ENCODE data around the gene NBL1.

GRCh38 chr1:19608232-19608631 is 35.9 kb upstream of the NBL1 start:
- TF ChIP-seq, protein P1, sequence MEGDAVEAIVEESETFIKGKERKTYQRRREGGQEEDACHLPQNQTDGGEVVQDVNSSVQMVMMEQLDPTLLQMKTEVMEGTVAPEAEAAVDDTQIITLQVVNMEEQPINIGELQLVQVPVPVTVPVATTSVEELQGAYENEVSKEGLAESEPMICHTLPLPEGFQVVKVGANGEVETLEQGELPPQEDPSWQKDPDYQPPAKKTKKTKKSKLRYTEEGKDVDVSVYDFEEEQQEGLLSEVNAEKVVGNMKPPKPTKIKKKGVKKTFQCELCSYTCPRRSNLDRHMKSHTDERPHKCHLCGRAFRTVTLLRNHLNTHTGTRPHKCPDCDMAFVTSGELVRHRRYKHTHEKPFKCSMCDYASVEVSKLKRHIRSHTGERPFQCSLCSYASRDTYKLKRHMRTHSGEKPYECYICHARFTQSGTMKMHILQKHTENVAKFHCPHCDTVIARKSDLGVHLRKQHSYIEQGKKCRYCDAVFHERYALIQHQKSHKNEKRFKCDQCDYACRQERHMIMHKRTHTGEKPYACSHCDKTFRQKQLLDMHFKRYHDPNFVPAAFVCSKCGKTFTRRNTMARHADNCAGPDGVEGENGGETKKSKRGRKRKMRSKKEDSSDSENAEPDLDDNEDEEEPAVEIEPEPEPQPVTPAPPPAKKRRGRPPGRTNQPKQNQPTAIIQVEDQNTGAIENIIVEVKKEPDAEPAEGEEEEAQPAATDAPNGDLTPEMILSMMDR (IDR thresholded peaks at IDR 0.05; ENCODE audit: poor library complexity): no peak
- no peak for TF ChIP-seq EZH2phosphoT487 (IDR thresholded peaks at IDR 0.05; ENCODE audit: low read depth, severe bottlenecking, unreplicated experiment)
- TF ChIP-seq EZH2 (IDR thresholded peaks at IDR 0.05; ENCODE audit: borderline replicate concordance): no peak
